Measurements from ENCODE around the gene TBC1D22B. TPM values are rescaled to one million over a fixed set of nuclear protein-coding genes. Genes with fewer than 3 reads are reported as not detected.

The TBC1D22B gene
- total RNA-seq, 1 donor from 2014 or later: 16.5 TPM

- no peaks in the 10 kb centered on the region for H3K79me2 ChIP-seq (ENCODE audit: low read depth)
- no peak overlapping the region for H3K4me3 Mint-ChIP-seq
- no peaks in the 10 kb centered on the region for H3K9me3 Mint-ChIP-seq
- no peaks in the 10 kb centered on the region for H3K27me3 ChIP-seq
- peaks cover 3% of the 10 kb centered on the region for H3K4me1 Mint-ChIP-seq
- no peak overlapping the region for H3K27ac ChIP-seq
- no peaks in the 10 kb centered on the region for H3K27me3 Mint-ChIP-seq (ENCODE audit: insufficient read depth, low read depth)
- H3K36me3 ChIP-seq: no peaks in the 10 kb centered on the region
- no peak overlapping the region for H3K9ac ChIP-seq
- H3F3A ChIP-seq (ENCODE audit: low read depth): peaks cover 8% of the 10 kb centered on the region
- H3K4me1 ChIP-seq: peaks cover 5% of the 10 kb centered on the region
- no peaks in the 10 kb centered on the region for H4K20me1 ChIP-seq (ENCODE audit: low read depth)
- H3K4me2 ChIP-seq: no peak overlapping the region
- H3K36me3 Mint-ChIP-seq: peaks cover 18% of the 10 kb centered on the region
- TF ChIP-seq CTCF (IDR thresholded peaks at IDR 0.05) (no peak), EZH2 (IDR thresholded peaks at IDR 0.05) (no peak), EZH2phosphoT487 (IDR thresholded peaks at IDR 0.05) (no peak)
- no peak overlapping the region for H3K27ac Mint-ChIP-seq
- no peak overlapping the region for H2AFZ ChIP-seq (replicated peaks)
- DNase-seq (ENCODE audit: low spot score): no peak
- H3K4me3 ChIP-seq: no peak overlapping the region
- H3K9me3 ChIP-seq (ENCODE audit: low read depth): no peaks in the 10 kb centered on the region
These were observed 59.9 kb downstream of the TBC1D22B start for GRCh38 chr6:37317312-37318038.

- Histone ChIP-seq H3K79me2 (ENCODE audit: low read depth) (no peaks in the 10 kb centered on the region), H3K4me3 (no peak overlapping the region), H3K36me3 (no peaks in the 10 kb centered on the region), H2AFZ (replicated peaks) (no peak overlapping the region), H3K4me1 (peaks cover 5% of the 10 kb centered on the region), H3K27ac (no peak overlapping the region), H3F3A (ENCODE audit: low read depth) (peaks cover 8% of the 10 kb centered on the region), H3K27me3 (no peaks in the 10 kb centered on the region), H3K9me3 (ENCODE audit: low read depth) (no peaks in the 10 kb centered on the region), H3K4me2 (no peak overlapping the region), H4K20me1 (ENCODE audit: low read depth) (no peaks in the 10 kb centered on the region), H3K9ac (no peak overlapping the region)
- TF ChIP-seq EZH2 (IDR thresholded peaks at IDR 0.05) (no peak), EZH2phosphoT487 (IDR thresholded peaks at IDR 0.05) (no peak), CTCF (IDR thresholded peaks at IDR 0.05) (no peak)
- no peak for DNase-seq (ENCODE audit: low spot score)
- Mint-ChIP-seq H3K36me3 (peaks cover 11% of the 10 kb centered on the region), H3K4me1 (peaks cover 3% of the 10 kb centered on the region), H3K4me3 (no peak overlapping the region), H3K27me3 (ENCODE audit: insufficient read depth, low read depth) (no peaks in the 10 kb centered on the region), H3K27ac (no peak overlapping the region), H3K9me3 (no peaks in the 10 kb centered on the region)
These were observed 61.6 kb downstream of the TBC1D22B start for GRCh38 chr6:37319156-37319555.

GRCh38 chr6:37319856-37320480 is 62.4 kb downstream of the TBC1D22B start:
- H3K36me3 Mint-ChIP-seq: peaks cover 6% of the 10 kb centered on the region

GRCh38 chr6:37320646-37321045 is 63.1 kb downstream of the TBC1D22B start:
- H3K4me2 ChIP-seq: no peak overlapping the region
- Mint-ChIP-seq H3K4me1 (peaks cover 5% of the 10 kb centered on the region), H3K27me3 (ENCODE audit: insufficient read depth, low read depth) (no peaks in the 10 kb centered on the region), H3K4me3 (no peak overlapping the region), H3K27ac (no peak overlapping the region), H3K9me3 (no peaks in the 10 kb centered on the region), H3K36me3 (peaks cover 5% of the 10 kb centered on the region)
- H3K9me3 ChIP-seq (ENCODE audit: low read depth): no peaks in the 10 kb centered on the region
- H3K27me3 ChIP-seq: no peaks in the 10 kb centered on the region
- peaks cover 17% of the 10 kb centered on the region for H3F3A ChIP-seq (ENCODE audit: low read depth)
- TF ChIP-seq EZH2 (IDR thresholded peaks at IDR 0.05) (no peak), CTCF (IDR thresholded peaks at IDR 0.05) (no peak), EZH2phosphoT487 (IDR thresholded peaks at IDR 0.05) (no peak)
- H3K4me1 ChIP-seq: peaks cover 5% of the 10 kb centered on the region
- DNase-seq (ENCODE audit: low spot score): peak; percentile 16
- no peak overlapping the region for H2AFZ ChIP-seq (replicated peaks)
- H4K20me1 ChIP-seq (ENCODE audit: low read depth): no peaks in the 10 kb centered on the region
- no peaks in the 10 kb centered on the region for H3K36me3 ChIP-seq
- no peak overlapping the region for H3K27ac ChIP-seq
- H3K4me3 ChIP-seq: no peak overlapping the region
- H3K9ac ChIP-seq: peak overlapping the region; percentile 34
- H3K79me2 ChIP-seq (ENCODE audit: low read depth): no peaks in the 10 kb centered on the region

More at GRCh38 chr6:37319856-37320480, 62.4 kb downstream of the TBC1D22B start:
- H3K4me3 ChIP-seq: no peak overlapping the region
- no peak for DNase-seq (ENCODE audit: low spot score)
- peaks cover 5% of the 10 kb centered on the region for H3K4me1 ChIP-seq
- Mint-ChIP-seq H3K27ac (no peak overlapping the region), H3K27me3 (ENCODE audit: insufficient read depth, low read depth) (no peaks in the 10 kb centered on the region), H3K4me1 (peaks cover 3% of the 10 kb centered on the region), H3K4me3 (no peak overlapping the region), H3K9me3 (no peaks in the 10 kb centered on the region)
- no peak overlapping the region for H3K4me2 ChIP-seq
- no peak for TF ChIP-seq EZH2phosphoT487 (IDR thresholded peaks at IDR 0.05)
- H4K20me1 ChIP-seq (ENCODE audit: low read depth): no peaks in the 10 kb centered on the region
- no peaks in the 10 kb centered on the region for H3K79me2 ChIP-seq (ENCODE audit: low read depth)
- no peaks in the 10 kb centered on the region for H3K36me3 ChIP-seq
- no peak overlapping the region for H3K27ac ChIP-seq
- no peaks in the 10 kb centered on the region for H3K9me3 ChIP-seq (ENCODE audit: low read depth)
- H3K27me3 ChIP-seq: no peaks in the 10 kb centered on the region
- peaks cover 12% of the 10 kb centered on the region for H3F3A ChIP-seq (ENCODE audit: low read depth)
- no peak overlapping the region for H2AFZ ChIP-seq (replicated peaks)
- no peak overlapping the region for H3K9ac ChIP-seq
